IMR-90 (cell line): ENCODE measurements around the gene ACSS3. TPM values are rescaled to one million over a fixed set of nuclear protein-coding genes. Genes with fewer than 3 reads are reported as not detected.

Experiments
- ATAC-seq: fragments of 200-7000 bp; cut with Tn5 transposase; 2 replicates; pipeline ENCODE4 v1.9.1; 2020; ENCODE audit warnings: low read depth, mild to moderate bottlenecking, moderate library complexity
- BruUV-seq: library from RNA; stranded (reverse); fragments of 400-500 nt; replicated peaks from 2 replicates; lab custom pipeline; 2021; lab: Mats Ljungman, UMichigan
- CTCF ChIA-PET: fragments of 300-600 bp; formaldehyde crosslinking; extraction: SDS; loops from one replicate; lab custom pipeline; 2021; ENCODE audit warnings: antibody characterized with exemption; lab: Yijun Ruan, JAX
- POLR2A ChIA-PET: fragments of 300-600 bp; sonication (Branson Sonifier 250); formaldehyde crosslinking; loops from one replicate; lab custom pipeline; 2022; ENCODE audit warnings: antibody characterized with exemption; ENCODE audit not compliant: unreplicated experiment; lab: Charles Lee
- DNase-seq: peaks from one replicate; pipeline ENCODE4 v3.0.0; 2013
- H2AFZ ChIP-seq: replicated peaks from 2 replicates; pipeline ENCODE3; 2013; ENCODE audit warnings: low read length, mild to moderate bottlenecking; ENCODE audit not compliant: poor library complexity
- H2AK5ac ChIP-seq: 2 replicates; pipeline ENCODE4 v1.6.1; 2013; ENCODE audit warnings: low read depth, low read length, inconsistent platforms
- H2AK9ac ChIP-seq: replicated peaks from 2 replicates; pipeline ENCODE3; 2013; ENCODE audit warnings: mild to moderate bottlenecking, low read depth, low read length, moderate library complexity; ENCODE audit not compliant: poor library complexity
- H2BK120ac ChIP-seq: 2 replicates; pipeline ENCODE4 v1.6.1; 2013; ENCODE audit warnings: low read depth, low read length, inconsistent platforms
- H2BK15ac ChIP-seq: 3 replicates; pipeline ENCODE4 v1.6.1; 2013; ENCODE audit warnings: low read depth, low read length, inconsistent platforms
- H2BK20ac ChIP-seq: 2 replicates; pipeline ENCODE4 v1.6.1; 2013; ENCODE audit warnings: low read depth, mild to moderate bottlenecking, inconsistent platforms, low read length, moderate library complexity
- H2BK5ac ChIP-seq: 2 replicates; pipeline ENCODE4 v1.6.1; 2013; ENCODE audit warnings: mild to moderate bottlenecking, low read depth, low read length, inconsistent platforms; ENCODE audit not compliant: poor library complexity, severe bottlenecking
- H3K14ac ChIP-seq: replicated peaks from 2 replicates; pipeline ENCODE4 v1.6.1; 2013; ENCODE audit warnings: low read depth, low read length, inconsistent platforms
- H3K18ac ChIP-seq: 2 replicates; pipeline ENCODE4 v1.6.1; 2013; ENCODE audit warnings: low read depth, low read length, control low read depth
- H3K23ac ChIP-seq: 2 replicates; pipeline ENCODE4 v1.6.1; 2013; ENCODE audit warnings: low read depth, low read length, inconsistent platforms
- H3K27ac ChIP-seq: 2 replicates; pipeline ENCODE4 v1.5.1; 2013; ENCODE audit warnings: mild to moderate bottlenecking, control low read depth, low read length; ENCODE audit not compliant: insufficient read depth
- H3K27me3 ChIP-seq: 2 replicates; pipeline ENCODE4 v1.6.1; 2013; ENCODE audit warnings: low read length; ENCODE audit not compliant: control insufficient read depth, insufficient read depth
- H3K36me3 ChIP-seq: 2 replicates; pipeline ENCODE4 v1.6.1; 2013; ENCODE audit warnings: low read length, mixed read lengths; ENCODE audit not compliant: control insufficient read depth, insufficient read depth
- H3K4ac ChIP-seq: 2 replicates; pipeline ENCODE4 v1.6.1; 2013; ENCODE audit warnings: low read depth, low read length, inconsistent platforms
- H3K4me1 ChIP-seq: 2 replicates; pipeline ENCODE4 v1.6.1; 2013; ENCODE audit warnings: low read length, mixed read lengths; ENCODE audit not compliant: control insufficient read depth, insufficient read depth
- H3K4me2 ChIP-seq: 2 replicates; pipeline ENCODE4 v1.6.1; 2013; ENCODE audit warnings: low read depth, mild to moderate bottlenecking, control low read depth, low read length, moderate library complexity
- H3K4me3 ChIP-seq: 2 replicates; pipeline ENCODE4 v1.5.1; 2013; ENCODE audit warnings: low read depth, mild to moderate bottlenecking, control low read depth, low read length, moderate library complexity; ENCODE audit not compliant: insufficient read depth
- H3K56ac ChIP-seq: 2 replicates; pipeline ENCODE4 v1.6.1; 2013; ENCODE audit warnings: low read length, inconsistent platforms; ENCODE audit not compliant: insufficient read depth; ENCODE audit errors: extremely low read depth
- H3K79me1 ChIP-seq, 2 experiments: 2 replicates each; pipeline ENCODE4 v1.6.1; 2013; ENCODE audit warnings: low read length in 2 of 2, inconsistent platforms in 1 of 2, low read depth in 1 of 2
- H3K9ac ChIP-seq: 2 replicates; pipeline ENCODE4 v1.6.1; 2013; ENCODE audit warnings: low read depth, low read length, control low read depth
- H3K9me1 ChIP-seq: 2 replicates; pipeline ENCODE4 v1.6.1; 2013; ENCODE audit warnings: low read length, inconsistent platforms; ENCODE audit not compliant: insufficient read depth
- H3K9me3 ChIP-seq: 2 replicates; pipeline ENCODE4 v1.6.1; 2013; ENCODE audit warnings: low read length; ENCODE audit not compliant: control insufficient read depth, insufficient read depth
- H4K20me1 ChIP-seq: 2 replicates; pipeline ENCODE4 v1.6.1; 2013; ENCODE audit warnings: low read length, inconsistent platforms; ENCODE audit not compliant: insufficient read depth
- H4K5ac ChIP-seq: 2 replicates; pipeline ENCODE4 v1.6.1; 2013; ENCODE audit warnings: mild to moderate bottlenecking, low read depth, low read length, control low read depth
- H4K8ac ChIP-seq, 2 experiments: 2 replicates each; pipeline ENCODE4 v1.6.1; 2013; ENCODE audit warnings: low read depth in 2 of 2, low read length in 2 of 2, control low read depth in 1 of 2, inconsistent platforms in 1 of 2
- H4K91ac ChIP-seq: 2 replicates; pipeline ENCODE4 v1.6.1; 2013; ENCODE audit warnings: low read depth, low read length, inconsistent platforms; ENCODE audit not compliant: insufficient read depth
- BHLHE40 ChIP-seq: fragments of 150-350 bp; IDR thresholded peaks from 2 replicates; pipeline ENCODE4 v1.6.1; 2016; ENCODE audit warnings: mild to moderate bottlenecking, low read depth, low read length
- CEBPB ChIP-seq: IDR thresholded peaks from 2 replicates; pipeline ENCODE4 v1.6.1; 2012; ENCODE audit warnings: low read depth, low read length, improper control_type of control experiment
- CHD1 ChIP-seq: IDR thresholded peaks from 2 replicates; pipeline ENCODE4 v1.6.1; 2012; ENCODE audit warnings: low read depth, low read length, improper control_type of control experiment
- CTCF ChIP-seq: conservative IDR thresholded peaks from 2 replicates; pipeline ENCODE4 v1.5.1; 2012; ENCODE audit warnings: mild to moderate bottlenecking, low read depth, low read length, improper control_type of control experiment
- ELK1 ChIP-seq: fragments of 150-350 bp; IDR thresholded peaks from 2 replicates; pipeline ENCODE4 v1.6.1; 2016; ENCODE audit warnings: low read depth, mild to moderate bottlenecking, low read length, moderate library complexity, borderline replicate concordance
- FOS ChIP-seq: fragments of 150-350 bp; IDR thresholded peaks from 2 replicates; pipeline ENCODE4 v1.6.1; 2016; ENCODE audit warnings: low read depth, low read length
- MAFK ChIP-seq: IDR thresholded peaks from 2 replicates; pipeline ENCODE4 v1.6.1; 2012; ENCODE audit warnings: low read depth, low read length, improper control_type of control experiment
- MXI1 ChIP-seq: IDR thresholded peaks from 2 replicates; pipeline ENCODE4 v1.6.1; 2012; ENCODE audit warnings: low read depth, mild to moderate bottlenecking, low read length, moderate library complexity, borderline replicate concordance
- NFE2L2 ChIP-seq: fragments of 150-350 bp; IDR thresholded peaks from 2 replicates; pipeline ENCODE4 v1.6.1; 2016; ENCODE audit warnings: low read depth, mild to moderate bottlenecking, low read length
- POLR2A ChIP-seq: IDR thresholded peaks from 2 replicates; pipeline ENCODE4 v1.6.1; 2012; ENCODE audit warnings: mild to moderate bottlenecking, low read depth, low read length
- RAD21 ChIP-seq: IDR thresholded peaks from 2 replicates; pipeline ENCODE4 v1.6.1; 2012; ENCODE audit warnings: low read length, improper control_type of control experiment
- RCOR1 ChIP-seq: IDR thresholded peaks from 2 replicates; pipeline ENCODE4 v1.6.1; 2012; ENCODE audit warnings: mild to moderate bottlenecking, low read length, improper control_type of control experiment; ENCODE audit not compliant: insufficient replicate concordance
- RFX5 ChIP-seq: IDR thresholded peaks from 2 replicates; pipeline ENCODE4 v1.8.0; 2012; ENCODE audit warnings: low read depth, mild to moderate bottlenecking, low read length, moderate library complexity
- SMC3 ChIP-seq: fragments of 150-350 bp; IDR thresholded peaks from 2 replicates; pipeline ENCODE4 v1.6.1; 2016; ENCODE audit warnings: low read depth, mild to moderate bottlenecking, antibody characterized with exemption, low read length, moderate library complexity
- USF2 ChIP-seq: fragments of 150-350 bp; IDR thresholded peaks from 2 replicates; pipeline ENCODE4 v1.6.1; 2017; ENCODE audit warnings: mild to moderate bottlenecking, antibody characterized with exemption, low read length, low read depth
- WGBS, 2 experiments: methylation state at CpG; one replicate each; pipeline versions ENCODE4 v1.1.5 to v1.1.7; 2013; ENCODE audit warnings: missing lambda C conversion rate in 2 of 2; ENCODE audit not compliant: insufficient read length in 1 of 2; ENCODE audit errors: extremely low coverage in 2 of 2; 5-methylcytosine and 5-hydroxymethylcytosine counted together
- dilution Hi-C: fragments of 300-500 bp; cut with HindIII; formaldehyde crosslinking; loops from one replicate; pipeline ENCODE4 v1.14.3; 2018; ENCODE audit warnings: low sequenced_read_pairs; ENCODE audit not compliant: unreplicated experiment
- in situ Hi-C: fragments of 300-500 bp; cut with MboI; formaldehyde crosslinking; loops from 3 replicates; pipeline ENCODE4 v1.14.3; 2019; ENCODE audit warnings: low sequenced_read_pairs, inconsistent platforms, mixed read lengths
- intact Hi-C: fragments of 100-400 bp; cut with micrococcal nuclease; formaldehyde crosslinking; loops from 2 replicates; pipeline ENCODE4 v1.10.0; 2022
- polyA plus RNA-seq, 3 experiments: library from polyadenylated mRNA; depleted of rRNA; stranded (reverse); fragments of >200 nt; gene quantifications; 2 replicates each; pipeline ENCODE4 v1.2.3, GENCODE V29; 2012; ENCODE audit warnings: low replicate concordance in 1 of 3
- total RNA-seq: library from RNA; depleted of rRNA; stranded (reverse); fragments of >200 nt; gene quantifications from 2 replicates; pipeline ENCODE4 v1.2.3, GENCODE V29; 2012

ACSS3 gene
- total and polyA plus RNA-seq, 2 of the 4 experiments (the other 2 are of a cell fraction): 0.84 to 2.0 TPM

GRCh38 chr12:81034926-81035325 lies 43.0 kb upstream of the ACSS3 start (continued):
- TF ChIP-seq FOS: no peak
- no peak for TF ChIP-seq MAFK
- TF ChIP-seq CHD1: no peak
- TF ChIP-seq RFX5: no peak

- no CpG with 5 or more reads among the region's 2 CpGs for WGBS, 2 experiments
- no peaks in the 10 kb centered on the region for H4K20me1 ChIP-seq
- no peak overlapping the region for H3K4ac ChIP-seq
- H2AK9ac ChIP-seq: no peak overlapping the region
- H2AK5ac ChIP-seq: no peak overlapping the region
- H2BK15ac ChIP-seq: no peak overlapping the region
- no peak overlapping the region for H4K8ac ChIP-seq
- H3K9me3 ChIP-seq: no peaks in the 10 kb centered on the region
- H4K5ac ChIP-seq: no peak overlapping the region
- no peaks in the 10 kb centered on the region for H3K36me3 ChIP-seq
- intact Hi-C loops: no loop called here
- H4K91ac ChIP-seq: no peak overlapping the region
- H3K4me3 ChIP-seq: no peak overlapping the region
- H3K27ac ChIP-seq: no peak overlapping the region
- H3K79me1 ChIP-seq: no peaks in the 10 kb centered on the region
- no TSS peak for BruUV-seq
- no peak for TF ChIP-seq USF2
- TF ChIP-seq RFX5: no peak
- no peak for TF ChIP-seq BHLHE40
- no peak for TF ChIP-seq RAD21
- no peak for TF ChIP-seq MAFK
- TF ChIP-seq MXI1: no peak
- no peak for TF ChIP-seq NFE2L2
- TF ChIP-seq SMC3: no peak
- TF ChIP-seq CEBPB: no peak
- TF ChIP-seq CTCF: no peak
- no peak for TF ChIP-seq ELK1
- TF ChIP-seq POLR2A: no peak
- no peak for TF ChIP-seq CHD1
- no peak for TF ChIP-seq FOS
- TF ChIP-seq RCOR1: no peak
- H3K56ac ChIP-seq: no peak overlapping the region
- no peak overlapping the region for H2BK120ac ChIP-seq
- H3K9ac ChIP-seq: no peak overlapping the region
- CTCF ChIA-PET: no interaction called here
- dilution Hi-C loops: no loop called here
- H3K4me1 ChIP-seq: no peaks in the 10 kb centered on the region
- POLR2A ChIA-PET: no interaction called here
- DNase-seq: no peak
- ATAC-seq: no peak
- in situ Hi-C loops: no loop called here
- no peak overlapping the region for H3K14ac ChIP-seq
- no peaks in the 10 kb centered on the region for H3K9me1 ChIP-seq
- no peak overlapping the region for H3K4me2 ChIP-seq
- H3K18ac ChIP-seq: no peak overlapping the region
- H2BK5ac ChIP-seq: no peak overlapping the region
- no peaks in the 10 kb centered on the region for H3K27me3 ChIP-seq
- H2BK20ac ChIP-seq: no peak overlapping the region
- H2AFZ ChIP-seq: no peak overlapping the region
- no peak overlapping the region for H3K23ac ChIP-seq
Measured at GRCh38 chr12:81039231-81039630, 38.6 kb upstream of the ACSS3 start.
